ENCODE measurements around the gene FBXO24.

DNA sequence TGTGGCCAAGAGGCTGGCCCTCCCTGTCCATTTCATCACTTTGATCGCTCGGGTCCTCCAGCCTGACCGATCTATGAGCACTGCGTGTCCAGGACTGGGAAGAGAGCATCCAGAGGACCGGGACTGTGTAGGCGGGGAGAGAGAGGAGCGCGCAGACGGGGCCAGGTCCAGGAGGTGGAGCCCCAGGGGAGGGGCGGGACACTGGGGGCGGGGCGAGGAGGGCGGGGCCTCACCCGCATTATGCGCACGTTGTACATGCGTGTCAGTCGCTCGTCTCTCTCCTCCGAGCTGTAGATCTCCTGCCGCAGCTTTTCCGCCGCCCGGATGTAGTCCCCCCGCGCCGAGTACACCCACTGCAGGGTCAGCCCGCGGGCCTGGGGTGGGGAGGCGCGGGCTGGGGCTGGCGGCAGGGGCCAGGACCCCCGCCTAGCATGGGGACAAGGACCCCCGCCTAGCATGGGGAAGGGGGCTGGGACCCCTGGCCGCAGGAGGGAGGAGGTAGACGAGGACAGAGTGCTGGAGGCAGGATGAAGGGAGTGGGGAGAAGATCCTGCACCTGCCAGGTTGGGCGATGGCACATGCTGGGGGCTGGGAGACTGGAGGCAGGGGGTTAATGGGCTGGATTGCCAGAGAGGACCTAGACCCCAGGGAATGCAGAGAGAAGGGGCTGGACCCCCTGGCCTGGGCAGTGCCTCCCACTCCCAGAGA, 40.6 kb downstream of the FBXO24 start:
- TF ChIP-seq GATA2 (CRISPR knock-in tag; IDR thresholded peaks at IDR 0.05) (no peak), RAD21 (IDR thresholded peaks at IDR 0.05; ENCODE audit: low read length) (no peak)
- TF ChIP-seq, protein P1, sequence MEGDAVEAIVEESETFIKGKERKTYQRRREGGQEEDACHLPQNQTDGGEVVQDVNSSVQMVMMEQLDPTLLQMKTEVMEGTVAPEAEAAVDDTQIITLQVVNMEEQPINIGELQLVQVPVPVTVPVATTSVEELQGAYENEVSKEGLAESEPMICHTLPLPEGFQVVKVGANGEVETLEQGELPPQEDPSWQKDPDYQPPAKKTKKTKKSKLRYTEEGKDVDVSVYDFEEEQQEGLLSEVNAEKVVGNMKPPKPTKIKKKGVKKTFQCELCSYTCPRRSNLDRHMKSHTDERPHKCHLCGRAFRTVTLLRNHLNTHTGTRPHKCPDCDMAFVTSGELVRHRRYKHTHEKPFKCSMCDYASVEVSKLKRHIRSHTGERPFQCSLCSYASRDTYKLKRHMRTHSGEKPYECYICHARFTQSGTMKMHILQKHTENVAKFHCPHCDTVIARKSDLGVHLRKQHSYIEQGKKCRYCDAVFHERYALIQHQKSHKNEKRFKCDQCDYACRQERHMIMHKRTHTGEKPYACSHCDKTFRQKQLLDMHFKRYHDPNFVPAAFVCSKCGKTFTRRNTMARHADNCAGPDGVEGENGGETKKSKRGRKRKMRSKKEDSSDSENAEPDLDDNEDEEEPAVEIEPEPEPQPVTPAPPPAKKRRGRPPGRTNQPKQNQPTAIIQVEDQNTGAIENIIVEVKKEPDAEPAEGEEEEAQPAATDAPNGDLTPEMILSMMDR (IDR thresholded peaks at IDR 0.05) = no peak
